Sigmoid colon (tissue), 4 donors: ENCODE results near the gene MAPT.

Experiments
- CTCF ChIP-seq, 4 experiments: fragments of 450-650 bp in 3 of 4; fragments of 200-600 bp in 1 of 4; IDR thresholded peaks; one replicate each; pipeline ENCODE4 v1.5.1; 2016 to 2019; ENCODE audit warnings: antibody characterized with exemption in 4 of 4, mild to moderate bottlenecking in 3 of 4, moderate library complexity in 2 of 4
- EP300 ChIP-seq, 4 donors: sonication (generic); formaldehyde crosslinking; IDR thresholded peaks; one replicate each; pipeline ENCODE4 v1.6.1; 2017; ENCODE audit warnings: antibody characterized with exemption in 4 of 4
- POLR2A ChIP-seq, 2 donors: fragments of 450-650 bp; IDR thresholded peaks; one replicate each; pipeline ENCODE4 v1.6.1; 2016; ENCODE audit warnings: antibody characterized with exemption in 2 of 2, mild to moderate bottlenecking in 2 of 2, moderate library complexity in 2 of 2
- POLR2AphosphoS5 ChIP-seq, 4 donors: sonication (generic); formaldehyde crosslinking; IDR thresholded peaks; one replicate each; pipeline ENCODE4 v1.6.1; 2017; ENCODE audit warnings: antibody characterized with exemption in 4 of 4

- TF ChIP-seq CTCF (IDR thresholded peaks at IDR 0.05) = no peak
- TF ChIP-seq EP300 (IDR thresholded peaks at IDR 0.05) = peak in 1 of 4 donors; percentile 52
- peak in 3 of 4 donors; percentile 36 to 55 (median 50) for TF ChIP-seq POLR2AphosphoS5 (IDR thresholded peaks at IDR 0.05)
- TF ChIP-seq POLR2A (IDR thresholded peaks at IDR 0.05) = no peak
Observed at GRCh38 chr17:45940826-45941225, 46.5 kb downstream of the MAPT start.
